Testis (tissue), 2 donors: ENCODE results near the gene NPLOC4.

ENCODE experiments used
- POLR2A ChIP-seq: fragments of 450-650 bp; IDR thresholded peaks from one replicate; pipeline ENCODE4 v1.6.1; 2017; ENCODE audit warnings: antibody characterized with exemption, mild to moderate bottlenecking, moderate library complexity
- TF ChIP-seq, protein P1 (sequence below), 3 experiments: fragments of 450-650 bp in 2 of 3; fragments of 200-600 bp in 1 of 3; sonication (generic) in 1 of 3; IDR thresholded peaks; one replicate each; pipeline ENCODE4 v1.5.1; 2016 to 2019; ENCODE audit warnings: antibody characterized with exemption in 3 of 3, mild to moderate bottlenecking in 2 of 3, moderate library complexity in 1 of 3

GRCh38 chr17:81638683-81639082 is 1.8 kb upstream of the NPLOC4 start:
- TF ChIP-seq, protein P1, sequence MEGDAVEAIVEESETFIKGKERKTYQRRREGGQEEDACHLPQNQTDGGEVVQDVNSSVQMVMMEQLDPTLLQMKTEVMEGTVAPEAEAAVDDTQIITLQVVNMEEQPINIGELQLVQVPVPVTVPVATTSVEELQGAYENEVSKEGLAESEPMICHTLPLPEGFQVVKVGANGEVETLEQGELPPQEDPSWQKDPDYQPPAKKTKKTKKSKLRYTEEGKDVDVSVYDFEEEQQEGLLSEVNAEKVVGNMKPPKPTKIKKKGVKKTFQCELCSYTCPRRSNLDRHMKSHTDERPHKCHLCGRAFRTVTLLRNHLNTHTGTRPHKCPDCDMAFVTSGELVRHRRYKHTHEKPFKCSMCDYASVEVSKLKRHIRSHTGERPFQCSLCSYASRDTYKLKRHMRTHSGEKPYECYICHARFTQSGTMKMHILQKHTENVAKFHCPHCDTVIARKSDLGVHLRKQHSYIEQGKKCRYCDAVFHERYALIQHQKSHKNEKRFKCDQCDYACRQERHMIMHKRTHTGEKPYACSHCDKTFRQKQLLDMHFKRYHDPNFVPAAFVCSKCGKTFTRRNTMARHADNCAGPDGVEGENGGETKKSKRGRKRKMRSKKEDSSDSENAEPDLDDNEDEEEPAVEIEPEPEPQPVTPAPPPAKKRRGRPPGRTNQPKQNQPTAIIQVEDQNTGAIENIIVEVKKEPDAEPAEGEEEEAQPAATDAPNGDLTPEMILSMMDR (IDR thresholded peaks at IDR 0.05), result no peak
- no peak for TF ChIP-seq POLR2A
